Dedifferentiated amniotic fluid mesenchymal stem cell (primary cell): ENCODE data around the gene NADK2.
A peak's percentile ranks its signal among the peaks of the same experiment; 100 is the strongest.
"Not testable (repeated sequence)": the region's sequence is repeated elsewhere in the genome, so short reads cannot be mapped to it uniquely, and the experiment has no call there.

Experiments used
- DNase-seq: peaks from one replicate; pipeline ENCODE4 v3.0.0-alpha.2; 2016; ENCODE audit errors: extremely low spot score

Gene NADK2

DNA sequence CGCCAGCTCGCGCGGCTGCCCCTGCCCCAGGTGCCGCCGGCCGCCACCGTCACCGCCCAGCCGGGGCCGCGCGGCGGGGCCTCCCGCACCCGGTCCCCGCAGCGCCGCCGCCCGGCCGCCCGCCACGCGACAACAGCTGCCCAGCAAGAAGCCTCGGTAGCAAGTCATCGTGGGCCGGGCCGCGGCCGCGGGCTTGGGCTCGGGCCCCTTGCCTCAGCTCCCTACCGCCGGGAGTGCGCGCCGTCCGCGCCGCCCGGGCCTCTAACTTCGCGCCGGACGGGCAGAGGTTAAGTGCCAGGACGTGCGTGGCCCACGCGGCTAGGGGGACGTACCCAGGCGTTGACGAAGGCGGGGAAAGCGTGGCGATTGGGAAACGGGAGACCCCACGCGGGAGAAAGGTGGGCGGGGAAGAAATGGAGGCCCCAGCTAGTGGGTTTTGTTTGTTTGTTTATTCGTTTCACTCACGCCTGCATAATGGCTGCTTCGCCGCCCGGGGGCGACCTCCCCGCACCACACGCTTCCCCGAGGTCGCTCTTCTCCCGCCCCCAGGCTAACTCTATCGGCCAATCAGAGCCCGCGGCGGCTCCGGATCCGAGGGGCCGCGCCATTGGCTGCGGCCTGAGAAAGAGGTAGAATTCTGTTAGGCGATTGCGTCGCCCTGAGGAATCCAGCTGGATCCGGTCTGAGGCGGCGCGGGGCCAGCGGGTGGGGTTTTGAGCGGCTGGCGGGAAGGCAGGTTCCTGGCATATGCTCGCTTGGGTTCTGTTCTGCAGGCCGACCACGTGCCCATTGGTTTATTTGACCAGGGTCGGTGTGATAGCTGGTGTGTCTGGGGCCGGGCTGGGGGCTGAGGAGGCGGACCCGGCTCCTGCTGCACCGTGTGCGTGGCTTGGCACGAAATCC is at the start of gene NADK2:
TSS of gene NADK2 (minus strand) at position 295 of the 903 bp plus-strand sequence. CDS start at position 168, 127 bp downstream.
- DNase-seq = peak; percentile 95

DNA sequence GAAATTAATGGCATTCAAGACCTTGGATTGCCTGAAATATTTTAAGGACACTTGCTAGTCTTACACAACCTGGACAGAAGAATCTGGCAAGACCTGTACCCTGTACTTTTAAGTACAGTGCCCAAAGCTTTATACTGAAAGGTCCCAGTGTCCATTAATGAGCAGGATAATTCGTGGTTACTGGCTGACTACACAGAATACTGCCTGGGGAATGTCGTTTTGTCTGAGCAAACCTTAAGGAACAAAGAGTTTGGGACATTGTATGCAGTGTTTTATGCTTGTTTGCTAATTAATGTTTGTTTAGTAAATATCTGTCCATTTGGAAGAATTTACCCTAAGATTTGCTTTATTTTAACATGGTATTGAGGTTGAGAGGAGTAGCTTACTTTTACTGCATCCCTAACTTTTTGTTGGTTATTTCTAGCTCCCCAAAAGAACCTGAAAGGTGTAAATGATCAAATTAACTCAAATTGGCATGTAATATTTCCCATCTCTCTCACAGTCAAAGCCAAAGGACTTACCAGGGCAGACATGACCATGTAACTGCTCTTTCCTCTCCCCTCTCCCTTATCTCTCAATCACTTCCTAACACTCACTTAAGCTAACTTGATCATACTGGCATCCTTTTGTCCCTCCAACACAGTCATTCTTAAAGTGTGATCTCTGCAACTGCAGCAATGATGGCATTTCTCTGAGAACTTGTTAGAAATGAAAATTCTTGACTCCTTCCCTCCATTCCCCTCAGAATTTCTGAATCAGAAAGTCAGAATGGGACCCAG is 44.3 kb upstream of the NADK2 start:
- no peak for DNase-seq

- not testable (repeated sequence) for DNase-seq
Observed at GRCh38 chr5:36283775-36284174, 42.0 kb upstream of the NADK2 start.

GRCh38 chr5:36281626-36282025 is 39.9 kb upstream of the NADK2 start:
- DNase-seq = no peak

DNA sequence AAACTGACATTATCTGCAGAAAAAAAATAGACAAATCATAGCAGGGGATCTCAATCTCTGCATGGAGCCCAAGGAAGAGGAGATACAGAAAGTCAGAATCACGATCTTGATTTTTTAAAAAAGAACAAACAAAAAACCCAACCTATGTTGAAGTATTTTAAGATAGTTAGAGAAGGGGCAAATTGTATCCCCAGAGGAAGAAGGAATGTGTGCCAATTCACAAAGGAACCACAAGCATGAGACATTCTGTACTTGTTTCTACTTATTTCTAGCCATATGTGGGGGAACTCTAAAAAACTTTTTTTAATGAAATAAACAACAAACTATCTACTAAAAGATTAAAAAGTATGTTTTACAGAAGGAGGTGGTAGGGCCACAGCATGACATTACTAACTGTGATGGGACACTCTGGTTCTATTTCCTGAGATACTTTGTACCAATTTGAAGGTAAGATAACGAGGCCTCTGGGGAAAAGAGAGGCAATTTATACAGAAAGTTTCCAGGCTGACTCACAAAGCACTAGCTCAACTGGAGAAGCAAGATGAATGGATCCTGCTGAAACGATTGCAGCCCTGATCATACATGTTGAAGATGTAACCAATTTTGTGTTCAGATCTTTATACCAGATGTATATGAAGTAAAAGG is 37.5 kb upstream of the NADK2 start:
- DNase-seq = no peak

- DNase-seq = no peak
Observed at GRCh38 chr5:36277521-36278176, 35.9 kb upstream of the NADK2 start.

DNA sequence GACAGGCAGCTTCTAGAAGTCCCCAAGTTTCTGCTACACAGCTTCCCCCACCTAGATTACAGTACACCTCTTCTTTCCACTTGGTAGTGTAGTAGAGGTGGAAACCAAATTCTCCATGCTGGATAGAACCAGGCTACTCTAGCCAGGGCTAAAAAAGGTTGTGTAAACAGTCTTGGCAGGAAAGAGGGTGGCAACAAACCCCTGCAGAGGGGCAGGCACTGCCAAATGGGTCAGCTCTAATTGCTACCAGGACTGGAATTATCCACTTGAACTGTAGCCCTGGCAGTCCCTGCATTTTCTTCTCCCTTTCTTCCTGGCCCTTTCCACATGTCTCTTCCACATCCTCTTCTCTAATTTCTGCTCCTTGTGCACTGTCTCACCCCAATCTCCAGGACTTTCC is 35.1 kb upstream of the NADK2 start:
- no peak for DNase-seq

- no peak for DNase-seq
Observed at GRCh38 chr5:36273809-36274526, 32.2 kb upstream of the NADK2 start.

- DNase-seq = no peak
Observed at GRCh38 chr5:36272136-36272690, 30.5 kb upstream of the NADK2 start.

GRCh38 chr5:36270876-36271575 is 29.3 kb upstream of the NADK2 start:
- DNase-seq = no peak

DNA sequence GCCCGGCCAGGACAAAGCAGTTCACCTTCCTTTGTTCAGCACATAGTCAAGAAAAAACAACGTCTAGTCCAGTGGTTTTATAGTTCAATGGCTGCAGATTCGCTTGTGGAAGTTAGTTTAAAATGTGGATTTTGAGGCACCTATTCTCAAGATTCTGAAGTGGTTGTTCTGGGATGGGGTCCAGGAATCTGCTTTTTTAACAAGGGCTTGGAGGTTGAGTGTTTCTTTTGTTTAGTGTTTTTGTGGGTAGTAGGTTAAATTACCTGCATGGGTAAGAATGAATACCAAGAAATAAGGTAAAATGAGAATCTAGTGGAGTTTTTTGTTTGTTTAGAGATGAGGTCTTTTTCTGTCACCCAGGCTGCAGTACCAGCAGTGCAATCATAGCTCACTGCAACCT is 28.4 kb upstream of the NADK2 start:
- DNase-seq = no peak

DNA sequence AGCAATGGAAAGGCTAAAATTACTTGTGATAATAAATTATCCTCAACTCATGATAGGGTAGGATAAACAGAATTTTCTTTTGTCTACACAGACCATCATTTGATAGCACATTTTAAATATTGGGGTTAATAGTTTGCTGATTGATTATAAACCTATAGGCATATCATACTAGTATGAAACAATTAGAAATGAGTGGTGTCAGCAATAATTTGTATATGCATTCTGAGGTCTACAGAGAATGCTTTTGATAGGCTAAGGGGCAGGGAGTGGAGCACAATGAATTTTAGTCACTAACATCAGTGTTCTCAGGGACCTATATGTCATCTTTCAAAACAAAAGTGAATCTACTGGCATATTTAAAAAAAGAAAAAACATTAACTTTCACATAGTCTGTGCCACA is 27.8 kb upstream of the NADK2 start:
- no peak for DNase-seq

DNA sequence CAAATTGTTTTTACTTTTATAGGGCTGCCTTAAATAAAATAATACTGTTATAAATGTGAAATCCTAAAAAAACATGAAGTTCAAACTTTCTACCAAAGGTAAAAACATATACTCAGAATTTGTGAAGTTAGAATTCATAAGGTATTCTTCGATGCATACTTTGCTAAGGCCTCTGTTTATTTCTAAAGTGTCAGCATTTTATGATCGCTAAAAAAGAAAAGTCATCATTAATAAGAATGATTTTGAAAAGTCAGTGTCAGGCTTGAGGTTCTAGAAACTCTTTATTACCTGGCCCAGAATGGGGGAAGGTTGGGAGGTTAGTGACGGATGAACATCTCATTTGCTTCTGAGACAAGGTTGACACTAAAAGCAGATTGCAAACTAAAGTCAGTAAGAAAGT is 26.2 kb upstream of the NADK2 start:
- DNase-seq = no peak

DNA sequence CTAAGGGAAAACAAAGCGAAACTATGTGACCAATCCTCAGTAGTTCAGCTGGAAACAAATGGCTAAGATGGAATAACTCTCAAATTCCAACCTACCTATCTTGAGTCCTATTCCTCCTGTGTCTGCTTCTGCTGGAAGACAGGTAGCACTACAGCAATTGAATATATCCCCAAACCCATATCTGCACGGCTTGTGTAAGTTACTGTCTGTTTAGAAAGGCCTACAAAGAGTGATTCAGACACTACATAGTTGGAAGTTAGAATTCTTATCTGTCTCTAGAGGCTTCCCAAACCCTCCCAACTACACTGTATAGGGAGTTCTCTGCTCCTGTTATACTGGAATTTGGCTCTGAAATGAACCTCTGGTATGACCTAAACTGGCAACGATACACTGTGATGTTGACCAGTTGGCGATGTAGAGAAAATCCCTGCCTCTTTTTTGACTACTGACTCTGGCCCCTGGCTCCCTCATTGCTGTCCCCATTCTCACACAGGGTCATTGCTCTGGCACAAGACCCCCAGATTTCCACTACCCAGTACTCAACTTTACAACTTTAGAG is 22.6 kb upstream of the NADK2 start:
- no peak for DNase-seq

DNA sequence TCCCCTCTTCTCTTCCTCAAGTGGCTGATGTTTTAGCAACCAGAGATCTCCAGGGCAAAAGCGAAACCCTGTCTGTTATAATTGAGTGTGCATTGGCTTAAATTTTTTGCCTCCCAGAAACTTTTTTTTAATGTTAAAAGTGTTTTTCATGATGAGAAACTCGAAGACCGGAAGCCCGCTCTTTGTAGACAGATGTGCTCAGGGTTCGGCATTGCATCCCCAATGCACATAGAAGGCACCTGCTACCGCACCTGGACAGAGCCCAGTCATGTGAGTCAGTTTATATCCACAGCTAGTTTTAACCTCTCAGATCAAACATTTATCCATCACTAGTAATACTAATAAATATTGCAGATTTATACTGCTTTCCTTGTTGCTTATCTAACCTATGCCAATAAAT is 19.5 kb upstream of the NADK2 start:
- no peak for DNase-seq

GRCh38 chr5:36253575-36253974 is 11.8 kb upstream of the NADK2 start:
- DNase-seq = no peak

DNA sequence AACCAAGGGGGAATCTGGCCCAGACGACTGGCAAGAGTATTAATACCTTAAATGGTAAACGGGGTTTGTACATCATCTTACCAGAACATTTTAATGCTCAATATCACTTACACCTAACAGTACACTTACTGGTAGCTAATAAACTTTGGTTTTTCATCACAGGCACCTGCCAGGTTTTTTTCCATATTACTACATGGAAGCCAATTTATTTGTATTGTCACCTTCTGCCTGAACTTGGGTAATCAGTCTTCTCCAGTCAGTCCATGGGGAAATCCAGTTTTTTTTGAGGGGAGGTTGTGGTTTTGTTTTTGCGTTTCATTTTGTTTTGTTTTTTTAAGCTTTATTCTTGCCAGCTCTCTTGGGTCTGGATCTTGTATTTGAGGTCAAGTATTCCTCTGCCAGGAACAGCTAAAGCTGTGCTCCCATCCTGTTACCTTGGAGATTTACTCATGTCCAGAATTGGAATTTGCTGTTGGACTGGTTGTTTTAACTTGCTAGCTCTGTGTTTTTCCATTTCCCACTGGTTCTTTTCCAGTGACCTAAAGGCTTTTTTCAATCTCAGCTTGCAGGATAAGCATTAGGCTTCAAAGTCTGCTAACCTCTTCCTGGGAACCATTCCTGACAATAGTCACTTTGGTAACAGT is 11.1 kb upstream of the NADK2 start:
- no peak for DNase-seq

- no peak for DNase-seq
Observed at GRCh38 chr5:36251218-36251617, 9.5 kb upstream of the NADK2 start.

DNA sequence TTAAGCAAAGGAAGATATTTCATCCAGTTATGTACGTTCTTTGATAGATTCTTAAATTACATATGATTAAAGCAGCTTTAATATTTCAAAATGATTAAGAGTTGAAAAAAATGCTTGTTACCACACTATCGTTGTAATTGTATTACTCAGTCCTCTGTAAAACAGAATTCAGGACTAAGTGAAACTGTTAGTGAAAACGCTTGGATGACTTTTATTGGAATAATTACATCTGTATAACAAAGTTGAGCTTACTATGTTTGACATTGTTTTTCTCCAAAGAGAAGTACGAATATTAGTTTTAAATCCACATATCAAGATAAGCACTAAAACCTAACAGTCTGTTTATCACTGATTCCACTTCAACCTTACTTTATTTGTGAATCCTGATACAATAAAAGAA is 8.7 kb upstream of the NADK2 start:
- DNase-seq = no peak
